Hepatic stellate cell (primary cell): Measurements from ENCODE around the gene ING5.

ENCODE experiments used
- DNase-seq: peaks from one replicate; pipeline ENCODE4 v3.0.0; 2011; ENCODE audit warnings: low spot score

The ING5 gene

DNA sequence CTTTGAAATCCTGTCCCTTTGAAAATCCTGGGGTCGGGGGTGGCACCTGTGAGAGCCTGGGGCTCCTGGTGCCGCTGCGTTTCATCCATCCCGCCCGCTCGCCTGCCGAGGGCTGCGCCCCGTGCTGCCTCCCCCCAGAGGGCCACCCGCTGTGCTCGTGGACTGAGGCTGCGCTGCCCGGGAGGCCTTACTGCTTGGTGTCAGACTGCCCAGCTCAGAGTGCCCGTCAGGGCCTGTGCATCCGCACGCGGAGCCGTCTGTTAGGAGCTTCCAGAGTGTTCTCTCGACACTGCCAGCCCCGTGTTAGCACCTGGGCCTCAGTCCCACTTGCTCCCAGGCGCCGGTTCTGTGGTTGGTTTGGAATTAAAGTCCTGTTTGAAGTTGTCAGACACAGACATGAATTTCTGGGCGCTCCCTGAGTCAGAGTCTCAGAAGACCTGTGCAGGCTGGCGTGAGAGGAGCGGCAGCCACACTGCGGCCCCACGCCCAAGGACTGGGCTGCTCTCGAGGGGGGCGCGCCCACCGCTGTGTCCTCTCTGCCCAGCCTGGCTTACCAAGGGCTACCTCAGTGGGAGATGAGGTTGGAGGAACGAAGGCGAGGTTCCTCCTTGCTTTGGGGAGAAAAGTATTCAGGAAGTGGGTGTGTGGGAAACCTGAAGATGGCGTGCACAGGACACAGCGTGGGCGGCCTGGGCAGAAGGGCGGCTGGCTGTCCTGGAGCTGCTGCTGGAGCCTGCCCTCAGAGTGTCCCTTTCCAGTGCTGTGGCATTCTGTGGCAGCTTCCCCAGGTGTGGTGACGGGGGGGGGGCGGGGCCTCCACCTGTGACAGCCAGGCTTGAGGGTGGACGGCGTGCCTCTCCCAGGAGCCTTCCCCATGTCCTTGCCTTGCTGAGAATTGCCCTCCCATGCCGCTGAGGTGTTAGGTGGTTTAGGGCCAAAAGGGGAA lies 29.3 kb upstream of the ING5 start:
- no peak for DNase-seq

GRCh38 chr2:241673189-241673663 lies 28.6 kb upstream of the ING5 start:
- no peak for DNase-seq

GRCh38 chr2:241673797-241674725 lies 27.8 kb upstream of the ING5 start:
- DNase-seq = no peak

DNA sequence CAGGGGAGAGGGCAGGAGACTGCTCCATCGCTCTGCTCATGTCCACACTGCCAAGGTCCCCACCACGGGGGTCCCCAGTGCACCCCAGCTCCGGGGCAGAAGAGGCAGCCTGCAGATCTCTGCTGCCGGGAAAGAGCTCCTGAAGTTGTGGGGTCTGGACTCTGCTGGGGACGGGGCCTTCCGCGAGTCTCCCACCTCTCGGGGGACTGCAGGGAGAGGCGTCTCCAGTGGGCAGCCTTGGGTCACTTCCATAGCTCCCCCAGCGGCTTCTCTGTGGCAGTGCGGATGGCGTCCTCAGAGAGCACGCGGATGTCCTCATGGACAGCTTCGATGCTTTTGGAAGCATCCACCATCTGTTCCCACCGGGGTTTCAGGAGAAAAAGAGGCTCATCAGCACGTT lies 26.0 kb upstream of the ING5 start:
- DNase-seq = no peak

DNA sequence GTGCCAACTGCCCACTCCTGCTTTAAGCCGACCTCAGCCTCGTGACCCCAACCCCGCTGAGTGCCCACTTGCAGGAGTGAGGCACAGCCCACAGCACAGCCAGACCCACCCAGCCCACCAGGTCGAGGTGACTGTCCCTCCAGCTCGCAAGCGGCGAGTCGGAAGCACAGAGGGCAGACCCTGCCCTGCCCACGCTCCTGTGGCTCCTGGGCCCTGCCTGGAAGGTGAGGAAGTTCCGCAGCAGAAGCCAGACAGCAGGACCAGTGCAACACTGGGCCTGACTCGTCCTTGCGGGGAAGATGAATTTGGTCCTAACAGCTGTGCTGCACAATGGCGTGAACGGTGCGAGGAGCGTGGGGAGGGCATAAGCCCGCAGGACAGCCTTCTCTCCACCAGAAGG lies 25.2 kb upstream of the ING5 start:
- DNase-seq = no peak

DNA sequence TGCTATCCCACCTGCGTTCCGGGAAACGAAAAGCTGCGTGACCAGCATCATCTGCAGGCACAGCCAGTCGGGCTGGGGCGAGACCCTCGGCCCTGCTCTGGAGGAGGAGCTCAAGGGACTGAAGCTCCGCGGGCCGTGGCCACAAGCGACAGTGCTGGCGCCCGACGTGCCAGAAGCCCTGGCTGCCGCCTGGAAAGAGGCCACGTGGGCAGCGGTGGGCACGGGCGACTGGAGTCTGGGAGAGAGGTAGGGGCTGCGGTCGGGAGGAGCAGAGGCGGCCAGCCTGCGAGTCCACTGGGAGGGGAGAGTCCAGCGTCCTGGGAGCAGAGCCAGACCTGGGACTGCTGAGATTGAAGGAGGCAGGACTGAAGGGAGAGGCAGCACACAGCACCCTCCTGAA lies 24.4 kb upstream of the ING5 start:
- DNase-seq = no peak

- no peak for DNase-seq
These were observed 23.5 kb upstream of the ING5 start for GRCh38 chr2:241678307-241678706.

DNA sequence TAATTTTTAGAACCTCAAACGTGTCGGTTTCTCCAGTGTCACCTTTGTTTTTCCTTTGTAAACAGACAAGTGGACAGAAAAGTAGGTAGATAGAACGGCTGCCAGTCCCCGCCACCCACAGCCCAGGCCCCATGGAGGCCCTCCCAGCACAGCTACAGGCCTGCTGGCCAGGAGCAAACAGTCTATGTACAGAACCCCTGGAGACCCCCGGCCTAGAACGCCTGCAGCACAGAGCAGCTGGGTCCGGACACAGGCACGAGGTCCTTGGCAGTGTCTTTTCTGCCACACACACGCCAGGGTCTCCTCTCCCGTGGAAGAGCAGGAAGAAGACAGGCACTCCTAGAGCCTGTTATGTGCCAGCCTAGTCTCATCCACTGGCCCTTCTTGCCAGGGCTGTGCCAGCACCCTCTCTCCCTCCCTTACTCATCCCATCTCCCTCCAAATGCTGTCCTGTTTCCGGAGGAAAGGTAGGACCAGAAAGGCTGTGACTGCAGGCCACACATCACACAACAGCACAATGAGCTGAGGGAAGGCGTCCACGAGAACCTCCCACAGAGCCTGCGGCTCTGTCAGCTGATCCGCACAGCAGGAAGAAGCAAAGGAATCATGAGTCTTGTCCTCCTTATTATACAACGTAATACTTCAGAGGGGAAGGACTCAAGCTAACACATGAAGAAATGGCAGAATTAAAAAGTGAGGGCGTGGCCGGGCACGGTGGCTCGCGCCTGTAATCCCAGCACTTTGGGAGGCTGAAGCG lies 22.9 kb upstream of the ING5 start:
- no peak for DNase-seq

- DNase-seq = no peak
These were observed 21.8 kb upstream of the ING5 start for GRCh38 chr2:241680044-241680443.

- DNase-seq = peak; percentile 98
These were observed 20.8 kb upstream of the ING5 start for GRCh38 chr2:241680827-241681599.

- DNase-seq = no peak
These were observed 15.6 kb upstream of the ING5 start for GRCh38 chr2:241686324-241686649.

GRCh38 chr2:241686650-241687425 lies 15.0 kb upstream of the ING5 start, which contains the start of gene DTYMK:
Gene DTYMK, minus strand, starts transcription at chr2:241686815. Its CDS starts 32 bp downstream, at chr2:241686783.
- DNase-seq = peak; percentile 99

DNA sequence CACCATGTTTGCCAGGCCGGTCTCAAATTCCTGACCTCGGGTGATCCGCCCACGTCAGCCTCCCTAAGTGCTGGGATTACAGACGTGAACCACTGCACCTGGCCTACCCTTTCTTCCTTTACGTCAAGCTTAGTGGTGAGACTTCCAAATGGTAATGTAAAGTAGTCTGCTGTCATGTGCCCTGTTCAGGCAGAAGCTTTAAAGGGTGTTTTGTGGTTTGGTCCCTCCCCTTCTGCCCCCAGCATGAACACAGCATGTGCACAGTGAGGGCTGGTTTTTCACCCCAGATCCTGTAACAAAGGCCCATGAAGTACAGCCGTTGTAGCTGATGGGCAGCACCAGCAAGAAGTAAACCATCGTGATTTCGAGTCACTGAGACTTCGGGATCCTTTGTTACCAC lies 12.5 kb upstream of the ING5 start:
- DNase-seq = no peak

- DNase-seq = no peak
These were observed 11.6 kb upstream of the ING5 start for GRCh38 chr2:241690202-241690717.

GRCh38 chr2:241692448-241692847 lies 9.4 kb upstream of the ING5 start:
- DNase-seq = peak; percentile 38

DNA sequence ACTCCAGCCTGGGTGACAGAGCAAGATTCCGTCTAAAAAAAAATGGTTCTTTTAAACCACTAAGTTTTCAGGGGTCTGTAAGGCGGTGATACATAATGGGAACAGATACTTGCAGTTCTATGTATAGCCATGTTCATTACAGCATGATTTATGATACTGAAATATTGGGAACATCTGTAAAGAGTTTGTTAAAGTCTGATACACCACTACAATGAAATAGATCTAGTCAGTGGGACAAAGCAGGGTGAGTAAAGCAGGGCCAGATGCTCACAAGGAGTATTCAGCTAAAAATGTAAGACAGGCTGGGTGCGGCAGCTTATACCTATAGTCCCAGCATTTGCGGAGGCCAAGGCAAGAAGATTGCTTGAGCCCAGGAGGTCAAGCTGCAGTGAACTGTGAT lies 6.2 kb upstream of the ING5 start:
- DNase-seq = no peak

GRCh38 chr2:241701149-241701398 lies 765 bp upstream of the ING5 start:
- DNase-seq = no peak

DNA sequence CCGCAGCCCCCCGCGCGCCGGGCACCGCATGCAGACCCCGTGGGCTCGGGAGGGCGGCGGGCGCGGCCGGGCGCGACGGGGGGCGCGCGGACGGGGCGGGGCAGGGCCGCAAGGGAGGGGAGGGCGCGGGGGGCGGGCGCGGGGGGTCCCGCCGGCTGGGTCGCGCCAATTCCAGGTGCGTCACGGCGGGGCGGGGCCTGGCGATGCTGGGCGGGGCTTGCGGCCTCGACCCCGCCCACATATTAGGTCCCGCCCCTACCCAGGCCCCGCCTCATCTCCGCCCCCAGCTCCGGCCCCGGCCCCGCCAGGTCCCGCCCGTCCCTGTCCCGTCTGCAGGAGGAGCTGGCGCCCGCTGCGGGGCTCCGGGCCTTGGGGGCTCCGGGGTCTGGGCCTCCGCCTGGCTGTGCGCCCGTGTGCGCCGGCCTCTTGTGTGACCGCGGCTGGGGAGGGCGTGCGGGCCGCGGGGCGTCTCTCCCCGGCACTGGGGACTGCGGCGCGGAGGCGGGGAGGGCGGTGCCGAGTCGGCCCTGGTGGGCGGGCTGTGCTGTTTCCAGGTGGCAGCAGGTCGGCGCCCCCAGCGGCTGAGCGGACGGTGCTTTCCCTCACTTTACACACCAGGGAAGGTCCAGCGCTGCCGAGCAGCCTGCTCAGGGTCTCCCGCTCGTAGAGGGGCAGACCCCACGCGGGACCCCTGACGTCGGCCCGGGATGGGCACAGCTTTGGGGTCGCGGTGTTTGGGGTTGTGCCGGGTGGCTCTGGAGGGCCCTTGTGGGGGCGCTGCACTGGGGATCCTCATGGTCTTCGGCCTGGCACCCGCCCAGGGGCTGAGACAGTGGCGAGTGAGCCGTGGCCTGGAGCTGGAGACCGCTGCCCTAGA lies 554 bp downstream of the ING5 start:
- DNase-seq = peak; percentile 82

DNA sequence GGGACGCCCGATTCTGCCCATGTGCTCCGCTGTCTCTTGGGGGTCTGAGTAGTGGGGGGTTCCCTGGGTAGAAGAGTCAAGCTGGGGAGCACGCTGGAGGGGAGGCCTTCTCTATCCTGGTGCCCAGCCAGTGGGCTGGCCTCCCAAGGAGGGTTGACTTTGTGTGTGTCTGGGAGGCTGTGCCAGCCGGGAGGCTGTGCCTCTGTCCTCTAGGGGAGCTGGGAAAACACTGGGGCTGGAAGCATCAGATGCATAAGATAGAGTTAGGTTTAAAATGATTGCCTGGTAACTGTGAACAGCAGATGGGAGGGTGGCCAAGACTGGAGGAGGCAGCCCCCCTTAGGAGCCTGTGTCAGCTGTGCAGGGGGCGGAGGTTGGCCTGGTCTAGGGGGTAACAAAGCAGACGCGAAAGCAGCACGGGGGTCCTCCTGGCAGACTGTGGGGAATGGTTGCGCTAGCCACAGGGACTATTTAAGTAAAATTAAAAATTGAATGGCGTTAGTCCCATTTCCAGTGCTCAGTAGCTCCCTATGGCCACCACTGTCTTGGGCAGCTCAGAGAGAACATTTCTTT lies 1.3 kb downstream of the ING5 start:
- DNase-seq = peak; percentile 58
